Measurements from ENCODE around the gene ERVFRD-1. TPM values are rescaled to one million over a fixed set of nuclear protein-coding genes. Genes with fewer than 3 reads are reported as not detected.

The ERVFRD-1 gene
- polyA plus RNA-seq, 1 donor from 2014 or later: not detected

DNA sequence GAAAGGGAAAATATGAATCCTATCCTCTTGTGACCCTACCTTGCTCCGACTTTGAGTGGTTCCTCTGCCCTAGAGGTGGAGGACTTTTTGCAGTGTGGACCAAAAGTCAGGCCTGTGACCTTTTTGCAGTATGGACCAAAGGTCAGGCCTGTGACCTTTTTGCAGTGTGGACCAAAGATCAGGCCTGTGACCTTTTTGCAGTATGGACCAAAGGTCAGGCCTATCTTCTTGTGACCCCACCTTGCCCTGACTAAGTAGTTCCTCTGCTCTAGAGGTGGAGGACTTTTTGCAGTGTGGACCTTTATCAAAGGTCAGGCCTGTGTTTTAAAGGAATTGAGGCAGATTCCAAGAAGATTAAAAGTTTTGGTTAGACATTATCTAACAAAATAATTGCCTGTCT, 10.9 kb upstream of the ERVFRD-1 start:
- Histone ChIP-seq H3K27me3 (ENCODE audit: insufficient read depth, low read depth, low read length) (no peaks in the 10 kb centered on the region), H2AFZ (ENCODE audit: low read depth, low read length) (no peak overlapping the region), H3K4me3 (ENCODE audit: low read length) (no peak overlapping the region), H3K9me3 (ENCODE audit: low read length) (no peaks in the 10 kb centered on the region), H3K4me2 (ENCODE audit: low read length) (no peak overlapping the region), H3K79me2 (replicated peaks; ENCODE audit: insufficient read depth, low read length) (peaks cover 8% of the 10 kb centered on the region), H3K9ac (ENCODE audit: low read length) (no peak overlapping the region), H3K27ac (ENCODE audit: low read length) (no peak overlapping the region), H3K9me2 (ENCODE audit: insufficient read depth, low read length) (no peaks in the 10 kb centered on the region), H4K20me1 (ENCODE audit: insufficient read depth) (no peaks in the 10 kb centered on the region), H3F3A (ENCODE audit: insufficient read depth, low read length, poor library complexity, severe bottlenecking) (no peaks in the 10 kb centered on the region), H3K36me3 (ENCODE audit: insufficient read depth, low read length) (no peaks in the 10 kb centered on the region)
- TF ChIP-seq POLR2AphosphoS5 (IDR thresholded peaks at IDR 0.05) (no peak), EP300 (conservative IDR thresholded peaks at IDR 0.05; ENCODE audit: poor library complexity, severe bottlenecking) (no peak), EZH2 (IDR thresholded peaks at IDR 0.05; ENCODE audit: borderline replicate concordance, insufficient read depth, low read length, poor library complexity, severe bottlenecking) (no peak), RAD21 (conservative IDR thresholded peaks at IDR 0.05) (no peak), MXI1 (conservative IDR thresholded peaks at IDR 0.05; ENCODE audit: poor library complexity, severe bottlenecking) (no peak), TAF1 (IDR thresholded peaks at IDR 0.05; ENCODE audit: low read depth) (no peak), CTCF (IDR thresholded peaks at IDR 0.05; ENCODE audit: poor library complexity, severe bottlenecking) (no peak)
- TF ChIP-seq, protein P1, sequence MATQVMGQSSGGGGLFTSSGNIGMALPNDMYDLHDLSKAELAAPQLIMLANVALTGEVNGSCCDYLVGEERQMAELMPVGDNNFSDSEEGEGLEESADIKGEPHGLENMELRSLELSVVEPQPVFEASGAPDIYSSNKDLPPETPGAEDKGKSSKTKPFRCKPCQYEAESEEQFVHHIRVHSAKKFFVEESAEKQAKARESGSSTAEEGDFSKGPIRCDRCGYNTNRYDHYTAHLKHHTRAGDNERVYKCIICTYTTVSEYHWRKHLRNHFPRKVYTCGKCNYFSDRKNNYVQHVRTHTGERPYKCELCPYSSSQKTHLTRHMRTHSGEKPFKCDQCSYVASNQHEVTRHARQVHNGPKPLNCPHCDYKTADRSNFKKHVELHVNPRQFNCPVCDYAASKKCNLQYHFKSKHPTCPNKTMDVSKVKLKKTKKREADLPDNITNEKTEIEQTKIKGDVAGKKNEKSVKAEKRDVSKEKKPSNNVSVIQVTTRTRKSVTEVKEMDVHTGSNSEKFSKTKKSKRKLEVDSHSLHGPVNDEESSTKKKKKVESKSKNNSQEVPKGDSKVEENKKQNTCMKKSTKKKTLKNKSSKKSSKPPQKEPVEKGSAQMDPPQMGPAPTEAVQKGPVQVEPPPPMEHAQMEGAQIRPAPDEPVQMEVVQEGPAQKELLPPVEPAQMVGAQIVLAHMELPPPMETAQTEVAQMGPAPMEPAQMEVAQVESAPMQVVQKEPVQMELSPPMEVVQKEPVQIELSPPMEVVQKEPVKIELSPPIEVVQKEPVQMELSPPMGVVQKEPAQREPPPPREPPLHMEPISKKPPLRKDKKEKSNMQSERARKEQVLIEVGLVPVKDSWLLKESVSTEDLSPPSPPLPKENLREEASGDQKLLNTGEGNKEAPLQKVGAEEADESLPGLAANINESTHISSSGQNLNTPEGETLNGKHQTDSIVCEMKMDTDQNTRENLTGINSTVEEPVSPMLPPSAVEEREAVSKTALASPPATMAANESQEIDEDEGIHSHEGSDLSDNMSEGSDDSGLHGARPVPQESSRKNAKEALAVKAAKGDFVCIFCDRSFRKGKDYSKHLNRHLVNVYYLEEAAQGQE (IDR thresholded peaks at IDR 0.05; ENCODE audit: borderline replicate concordance): no peak

DNA sequence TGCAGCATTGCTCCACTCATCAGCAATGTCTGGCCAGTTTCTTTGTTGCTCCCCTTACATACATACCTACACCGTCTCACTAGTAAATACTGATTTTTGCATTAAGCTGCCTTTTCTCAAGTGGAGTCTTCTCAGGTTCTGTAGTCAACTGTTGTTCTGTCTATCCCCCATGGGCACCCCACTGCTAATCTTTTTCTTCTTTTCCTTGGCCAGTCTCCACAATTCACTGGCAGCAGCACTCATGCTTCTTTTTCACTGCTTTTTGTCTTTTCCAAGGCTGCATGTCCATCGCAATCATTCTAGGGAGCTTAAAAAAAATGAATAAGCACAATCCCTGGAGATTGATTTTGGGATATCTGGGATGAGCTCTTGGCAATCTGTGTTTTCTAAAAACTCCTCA, 10.3 kb upstream of the ERVFRD-1 start:
- no peaks in the 10 kb centered on the region for H3K27me3 ChIP-seq (ENCODE audit: insufficient read depth, low read depth, low read length)
- H3K9ac ChIP-seq (ENCODE audit: low read length): no peak overlapping the region
- H3K4me3 ChIP-seq (ENCODE audit: low read length): no peak overlapping the region
- TF ChIP-seq SMC3 (conservative IDR thresholded peaks at IDR 0.05; ENCODE audit: poor library complexity): no peak
- TF ChIP-seq RAD21 (conservative IDR thresholded peaks at IDR 0.05): no peak
- TF ChIP-seq, protein P1 (IDR thresholded peaks at IDR 0.05; ENCODE audit: borderline replicate concordance): no peak
- no peak for TF ChIP-seq TAF1 (IDR thresholded peaks at IDR 0.05; ENCODE audit: low read depth)
- TF ChIP-seq EP300 (conservative IDR thresholded peaks at IDR 0.05; ENCODE audit: poor library complexity, severe bottlenecking): no peak
- no peak for TF ChIP-seq EZH2 (IDR thresholded peaks at IDR 0.05; ENCODE audit: borderline replicate concordance, insufficient read depth, low read length, poor library complexity, severe bottlenecking)
- TF ChIP-seq MXI1 (conservative IDR thresholded peaks at IDR 0.05; ENCODE audit: poor library complexity, severe bottlenecking): no peak
- no peak for TF ChIP-seq POLR2AphosphoS5 (IDR thresholded peaks at IDR 0.05)
- TF ChIP-seq CTCF (IDR thresholded peaks at IDR 0.05; ENCODE audit: poor library complexity, severe bottlenecking): no peak
- H3K9me3 ChIP-seq (ENCODE audit: low read length): no peaks in the 10 kb centered on the region
- no peaks in the 10 kb centered on the region for H3F3A ChIP-seq (ENCODE audit: insufficient read depth, low read length, poor library complexity, severe bottlenecking)
- peaks cover 10% of the 10 kb centered on the region for H3K79me2 ChIP-seq (replicated peaks; ENCODE audit: insufficient read depth, low read length)
- H3K27ac ChIP-seq (ENCODE audit: low read length): no peak overlapping the region
- H3K9me2 ChIP-seq (ENCODE audit: insufficient read depth, low read length): no peaks in the 10 kb centered on the region
- no peaks in the 10 kb centered on the region for H4K20me1 ChIP-seq (ENCODE audit: insufficient read depth)
- no peaks in the 10 kb centered on the region for H3K36me3 ChIP-seq (ENCODE audit: insufficient read depth, low read length)
- H2AFZ ChIP-seq (ENCODE audit: low read depth, low read length): no peak overlapping the region
- no peak overlapping the region for H3K4me2 ChIP-seq (ENCODE audit: low read length)
